GM19463 (cell line): Measurements from ENCODE around the gene ANGPT4.
"Not testable (repeated sequence)": the region's sequence is repeated elsewhere in the genome, so short reads cannot be mapped to it uniquely, and the experiment has no call there.

Experiments used
- ATAC-seq: cut with Tn5 transposase; IDR thresholded peaks from one replicate; pipeline ENCODE4 v1.9.1; 2021; ENCODE audit warnings: mild to moderate bottlenecking, moderate library complexity; ENCODE audit not compliant: unreplicated experiment

Gene ANGPT4

DNA sequence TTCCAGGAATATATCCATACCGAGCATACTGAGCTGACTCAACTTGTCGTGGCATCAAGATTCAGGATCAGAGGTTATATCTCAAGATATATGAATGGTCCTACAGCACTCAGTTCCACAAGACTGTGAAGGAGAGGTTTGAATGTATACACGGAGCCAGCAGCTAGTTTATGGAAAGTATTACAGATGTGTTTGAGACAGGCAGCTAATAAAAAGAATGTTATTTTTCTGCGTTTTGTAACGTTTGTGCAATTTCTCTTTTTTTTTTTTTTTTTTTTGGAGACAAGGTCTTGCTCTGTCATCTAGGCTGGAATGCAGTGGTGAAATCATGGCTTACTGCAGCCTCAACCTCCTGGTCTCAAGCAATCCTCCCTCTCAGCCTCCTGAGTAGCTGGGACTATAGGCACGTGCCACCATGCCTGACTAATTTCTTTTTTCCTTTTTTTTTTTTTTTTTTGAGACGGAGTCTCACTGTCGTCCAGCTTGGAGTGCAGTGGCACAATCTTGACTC, 86.1 kb downstream of the ANGPT4 start:
- ATAC-seq: no peak

DNA sequence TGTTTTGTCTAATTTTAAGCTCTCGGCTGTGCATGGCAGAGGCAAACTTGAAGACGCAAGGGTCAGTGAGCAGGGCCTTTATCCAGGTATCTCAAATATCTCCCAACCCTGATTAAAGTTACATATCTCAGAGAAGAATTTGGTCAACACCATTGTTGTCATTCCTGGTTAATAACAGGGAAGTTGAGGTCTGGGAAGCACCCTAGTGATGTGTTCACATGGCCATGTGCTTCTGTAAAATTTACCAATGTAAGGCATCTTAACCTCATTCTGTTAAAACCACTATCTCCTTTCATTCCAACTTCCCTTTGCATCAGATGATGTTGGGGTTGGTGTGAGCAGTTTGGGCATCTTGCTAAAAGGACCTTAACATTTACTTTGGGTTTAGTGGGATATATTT, 86.6 kb downstream of the ANGPT4 start:
- ATAC-seq: no peak

DNA sequence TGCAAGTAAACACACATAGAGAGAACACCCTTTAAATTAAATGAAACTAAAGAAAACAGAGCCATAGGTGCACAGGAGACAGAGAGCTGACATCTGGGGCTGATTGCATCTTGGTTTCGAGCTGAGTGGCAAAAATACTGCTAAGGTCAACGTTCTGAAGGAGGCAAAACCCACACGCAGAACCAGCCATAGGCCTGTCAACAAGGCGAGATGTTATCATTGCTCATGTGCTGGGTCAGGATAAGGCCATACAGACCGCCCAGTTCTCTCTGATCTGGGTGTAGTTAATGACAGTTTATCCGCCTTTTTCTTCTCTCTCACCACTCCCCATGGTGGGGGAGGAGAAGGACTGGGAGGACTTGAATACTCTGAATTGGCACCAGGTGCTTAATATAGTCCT, 87.1 kb downstream of the ANGPT4 start:
- no peak for ATAC-seq

DNA sequence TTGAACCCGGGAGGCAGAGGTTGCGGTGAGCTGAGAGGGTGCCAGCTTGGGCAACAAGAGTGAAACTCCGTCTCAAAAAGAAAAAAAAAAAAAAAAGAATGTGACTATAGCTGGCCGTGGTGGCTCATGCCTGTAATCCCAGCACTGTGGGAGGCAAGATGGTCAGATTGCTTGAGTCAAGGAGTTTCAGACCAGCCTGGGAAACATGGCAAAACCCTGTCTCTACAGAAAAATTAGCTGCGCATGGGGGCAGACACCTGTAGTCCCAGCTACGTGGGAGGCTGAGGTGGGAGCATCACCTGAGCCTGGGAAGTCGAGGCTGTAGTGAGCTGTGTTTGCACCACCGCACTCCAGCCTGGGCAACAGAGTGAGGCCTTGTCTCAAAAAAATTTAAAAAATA, 88.2 kb downstream of the ANGPT4 start:
- not testable (repeated sequence) for ATAC-seq

DNA sequence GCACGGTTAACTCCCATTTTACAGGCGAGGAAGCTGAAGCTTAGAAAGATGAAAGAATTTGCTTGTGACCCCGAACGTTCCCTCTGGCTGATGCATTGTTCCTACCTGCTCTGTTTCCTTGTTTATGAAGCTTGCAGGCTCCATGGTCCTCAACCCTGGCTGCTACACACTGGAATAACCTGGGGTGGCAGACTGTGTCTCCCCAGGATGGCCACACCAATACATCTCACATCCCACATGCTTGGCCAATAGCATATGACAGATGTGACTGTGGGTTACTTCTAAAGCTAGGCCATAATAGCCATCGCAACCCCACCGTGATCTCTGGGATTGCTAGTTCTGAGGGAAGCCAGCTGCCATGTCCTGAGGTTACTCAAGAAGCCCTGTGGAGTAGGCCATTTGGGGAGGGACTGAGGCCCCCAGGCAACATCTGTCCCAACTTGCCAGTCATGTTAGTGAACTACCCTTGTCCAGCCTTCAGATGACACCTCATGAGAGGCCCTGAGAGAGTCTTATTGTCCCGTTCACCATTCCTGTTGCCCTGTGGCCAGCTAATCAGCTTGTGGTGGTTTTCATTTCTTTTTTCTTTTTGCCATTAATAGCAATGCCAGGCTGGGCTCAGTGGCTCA, 89.3 kb downstream of the ANGPT4 start:
- ATAC-seq: no peak

DNA sequence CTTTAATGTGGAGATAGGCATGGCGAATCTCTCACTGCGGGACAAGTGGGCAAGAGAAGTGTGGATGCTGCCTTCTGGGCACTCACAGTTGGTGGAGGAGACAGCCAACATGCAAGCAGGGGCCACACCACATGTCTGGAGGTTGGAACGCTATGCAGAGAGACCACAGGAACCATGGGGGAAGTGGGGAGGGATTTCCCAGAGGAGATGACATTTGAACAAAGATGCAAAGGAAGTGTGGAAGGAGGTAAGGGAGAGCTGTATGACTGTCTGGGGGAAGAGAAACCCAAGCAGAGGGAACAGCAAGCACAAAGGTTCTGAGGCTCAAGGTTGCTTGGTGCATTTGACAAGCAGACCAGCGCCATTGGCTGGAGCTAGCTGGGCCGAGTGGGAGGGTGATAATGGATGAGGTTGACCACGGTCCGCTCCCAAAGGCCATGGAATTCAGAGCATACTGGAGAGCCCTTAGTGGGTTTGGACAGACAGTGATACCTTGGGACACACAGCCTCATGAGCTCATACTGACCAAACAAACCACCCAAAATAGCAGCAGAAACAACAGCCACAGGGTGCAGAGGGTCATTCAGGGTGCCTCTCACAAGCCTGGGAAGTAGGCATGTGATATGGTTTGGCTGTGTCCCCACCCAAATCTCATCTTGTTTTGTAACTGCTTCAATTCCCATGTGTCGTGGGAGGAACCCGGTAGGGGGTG, 90.3 kb downstream of the ANGPT4 start:
- no peak for ATAC-seq

DNA sequence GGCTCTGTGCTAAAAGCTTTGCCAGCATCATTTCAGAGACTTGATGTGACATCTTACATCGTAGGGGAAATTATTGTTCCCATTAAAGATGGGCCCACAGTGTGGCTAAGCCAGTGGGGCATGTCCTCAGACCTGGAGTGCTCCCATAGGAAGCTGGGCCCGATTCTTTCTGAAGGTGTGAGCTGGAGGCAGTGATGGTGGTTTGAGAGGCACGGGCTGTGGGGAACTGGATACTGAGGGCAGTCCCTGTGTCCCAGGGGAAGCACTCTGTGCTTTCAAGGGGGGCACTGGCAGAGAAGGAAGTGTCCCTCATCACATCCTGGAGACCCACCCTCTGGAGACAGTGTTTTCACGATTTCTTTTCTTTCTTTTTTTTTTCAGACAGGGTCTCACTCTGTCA, 91.2 kb downstream of the ANGPT4 start:
- no peak for ATAC-seq

DNA sequence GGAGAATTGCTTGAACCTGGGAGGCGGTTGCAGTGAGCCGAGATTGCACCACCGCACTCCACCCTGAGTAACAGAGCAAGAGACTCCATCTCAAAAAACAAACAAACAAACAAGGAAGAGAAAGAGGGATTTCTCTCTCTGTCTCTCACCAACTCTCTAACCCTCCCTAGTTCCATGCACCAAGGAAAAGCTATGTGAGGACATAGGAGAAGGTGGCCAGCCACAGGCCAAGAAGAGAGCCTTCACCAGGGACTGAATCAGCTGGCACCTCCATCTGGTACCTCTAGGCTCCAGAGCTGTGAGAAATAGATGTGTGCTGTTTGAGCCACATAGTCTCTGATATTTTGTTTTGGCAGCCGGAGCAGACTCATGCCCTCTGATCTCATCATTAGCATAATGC, 91.6 kb downstream of the ANGPT4 start:
- no peak for ATAC-seq

DNA sequence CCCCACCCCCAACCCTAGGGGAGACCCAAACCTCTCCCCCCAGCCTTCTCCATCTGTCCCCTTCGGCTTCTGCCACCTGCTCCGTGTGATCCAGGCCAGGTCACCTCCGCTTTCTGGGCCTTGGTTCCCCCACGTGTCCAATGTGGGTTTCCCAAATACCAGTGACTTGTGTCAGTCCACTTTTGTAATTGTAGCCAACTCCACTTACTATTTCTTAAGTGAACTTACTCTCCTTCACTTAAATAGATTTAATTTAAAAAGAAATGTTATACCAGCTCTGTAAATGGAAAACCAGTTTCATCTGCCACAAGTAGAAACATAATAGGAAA, 92.6 kb downstream of the ANGPT4 start:
- ATAC-seq: no peak

DNA sequence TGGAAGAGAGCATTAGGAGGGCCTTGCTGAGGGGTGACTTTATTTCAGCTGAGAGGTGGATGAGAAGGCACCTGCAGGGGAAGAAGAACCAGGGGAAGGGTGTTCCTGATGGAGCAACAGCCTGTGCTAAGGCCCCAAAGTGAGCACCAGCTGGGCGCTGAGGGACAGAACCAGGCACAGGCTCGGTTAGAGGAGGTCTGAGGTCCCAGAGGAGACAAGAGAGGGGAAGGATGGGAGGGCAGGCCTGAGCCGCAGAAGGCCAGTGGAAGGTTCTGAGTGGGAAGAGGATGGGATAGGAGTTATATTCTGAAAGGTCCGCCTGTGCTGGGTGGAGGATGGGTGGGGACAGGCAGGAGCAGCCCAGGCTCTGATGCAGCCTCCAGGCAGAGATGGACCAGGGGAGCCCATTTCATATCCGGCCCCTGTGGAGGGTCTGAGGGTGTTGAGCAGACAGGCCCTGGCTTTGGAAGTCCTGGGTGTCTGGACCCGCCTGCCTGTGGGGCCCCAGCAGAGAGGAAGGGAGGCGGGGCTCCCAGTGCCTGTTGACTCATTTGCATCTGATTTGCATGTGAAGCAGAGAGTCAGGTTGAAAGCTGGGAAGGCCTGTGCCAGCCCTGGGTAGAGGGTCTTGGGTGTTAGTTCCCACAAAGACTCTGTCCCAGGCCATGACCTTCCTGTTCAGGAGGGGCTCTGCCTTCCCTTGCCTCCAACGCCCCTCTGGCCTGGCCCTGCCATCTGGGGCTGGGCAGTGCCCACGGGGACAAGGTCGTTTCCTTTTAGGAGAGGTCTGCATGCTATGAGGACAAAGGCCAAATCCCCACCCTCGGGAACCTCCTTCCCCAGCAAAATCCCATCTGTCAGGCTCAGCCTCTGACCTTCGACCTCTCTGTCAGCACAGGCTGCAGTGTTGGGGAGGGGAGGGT, 93.2 kb downstream of the ANGPT4 start:
- no peak for ATAC-seq

DNA sequence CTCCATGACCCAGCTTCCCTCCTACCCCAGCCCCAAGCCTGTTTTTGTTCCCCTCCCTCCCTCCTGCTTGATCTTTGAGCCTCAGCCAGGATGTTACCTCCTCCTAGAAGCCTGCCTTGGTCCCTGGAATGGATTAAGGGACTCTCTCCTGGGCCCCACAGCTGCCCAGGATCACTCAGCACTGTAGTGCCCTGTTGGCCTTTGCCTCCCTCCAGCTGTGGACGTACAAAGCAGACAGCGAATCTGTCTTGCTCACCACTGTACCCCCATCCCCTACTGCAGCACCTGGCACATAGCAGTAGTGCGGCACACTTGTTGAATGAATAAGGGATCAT, 94.4 kb downstream of the ANGPT4 start:
- ATAC-seq: no peak

DNA sequence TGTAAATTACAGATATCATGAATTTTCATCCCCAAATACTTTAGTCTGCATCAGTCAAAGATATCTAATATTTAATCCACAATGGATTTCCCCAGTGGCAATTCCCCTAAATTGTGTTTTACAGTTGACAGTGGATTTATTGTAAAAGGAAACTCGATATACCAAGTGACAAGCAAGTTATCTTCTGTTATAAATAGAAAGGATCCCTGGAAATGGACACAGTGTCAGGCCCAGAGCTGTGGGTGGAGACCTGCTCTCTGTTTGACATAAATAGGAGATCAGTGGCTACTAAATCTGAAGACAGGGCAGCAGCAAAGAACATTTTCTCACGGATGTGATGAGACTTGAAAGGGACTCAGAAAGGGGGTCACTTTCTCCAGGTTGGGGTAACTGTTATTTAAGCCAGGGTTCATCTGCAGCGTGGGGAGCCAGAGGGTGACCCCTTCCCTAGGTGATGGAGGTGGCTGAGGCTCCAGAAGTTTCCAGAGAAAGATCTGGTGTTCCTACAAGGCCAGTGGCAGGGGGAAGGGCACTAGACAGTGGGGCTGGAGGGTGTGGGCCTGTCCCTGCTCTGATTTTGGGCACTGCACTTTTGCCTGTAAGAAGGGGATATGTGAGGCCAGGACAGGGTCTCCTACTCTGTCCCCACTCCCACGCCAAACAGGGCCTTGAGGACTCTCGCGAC, 94.9 kb downstream of the ANGPT4 start:
- ATAC-seq: no peak

DNA sequence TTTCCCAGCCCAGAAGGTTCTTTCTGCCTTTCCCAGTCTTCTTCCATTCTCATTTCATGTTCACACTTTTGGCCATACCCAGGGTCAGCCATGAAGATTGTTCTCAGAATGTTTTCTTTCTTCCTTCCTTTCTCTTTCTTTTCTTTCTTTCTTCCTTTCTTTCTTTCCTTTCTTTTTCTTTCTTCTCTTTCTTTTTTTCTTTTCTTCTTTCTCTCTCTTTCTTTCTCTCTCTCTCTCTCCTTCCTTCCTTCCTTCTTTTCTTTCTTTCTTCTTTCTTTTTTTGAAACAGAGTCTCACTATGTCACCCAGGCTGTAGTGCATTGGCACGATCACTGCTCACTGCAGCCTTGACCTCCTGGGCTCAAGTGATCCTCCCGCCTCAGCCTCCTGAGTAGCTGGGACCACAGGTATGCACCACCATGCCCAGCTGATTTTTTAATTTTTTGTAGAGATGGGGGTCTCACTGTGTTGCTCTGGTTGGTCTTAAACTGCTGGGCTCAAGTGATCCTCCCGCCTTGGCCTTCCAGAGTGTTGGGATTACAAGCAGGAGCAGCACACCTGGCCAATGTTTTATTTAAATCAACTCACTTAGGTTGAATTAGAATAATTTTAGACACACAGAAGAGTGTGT, 95.7 kb downstream of the ANGPT4 start:
- no peak for ATAC-seq
